DND-41 (cell line): Measurements from ENCODE around the gene EMX2.

Experiments
- ATAC-seq: fragments of 200-7000 bp; cut with Tn5 transposase; 3 replicates; pipeline ENCODE4 v1.9.1; 2021; ENCODE audit warnings: low read depth; ENCODE audit not compliant: insufficient read depth
- DNase-seq: peaks from one replicate; pipeline ENCODE4 v3.0.0-alpha.2; 2020
- H2AFZ ChIP-seq: 2 replicates; pipeline ENCODE4 v1.6.0; 2012; ENCODE audit warnings: low read depth, low read length
- H3K27ac ChIP-seq: 2 replicates; pipeline ENCODE4 v1.5.1; 2012; ENCODE audit warnings: low read length, inconsistent platforms
- H3K27me3 ChIP-seq: fragments of 200-600 bp; sonication (generic); 2 replicates; pipeline ENCODE4 v1.6.0; 2012; ENCODE audit warnings: low read length, mild to moderate bottlenecking, inconsistent platforms; ENCODE audit not compliant: insufficient read depth, poor library complexity
- H3K36me3 ChIP-seq: 2 replicates; pipeline ENCODE4 v1.5.1; 2012; ENCODE audit warnings: low read length, inconsistent platforms; ENCODE audit not compliant: insufficient read depth
- H3K4me1 ChIP-seq: 2 replicates; pipeline ENCODE4 v1.5.1; 2012; ENCODE audit warnings: mild to moderate bottlenecking, low read length; ENCODE audit not compliant: insufficient read depth
- H3K4me2 ChIP-seq: 2 replicates; pipeline ENCODE4 v1.6.0; 2012; ENCODE audit warnings: mild to moderate bottlenecking, moderate library complexity, low read length, inconsistent platforms; ENCODE audit not compliant: insufficient read depth
- H3K4me3 ChIP-seq, 2 experiments: fragments of 200-600 bp in 1 of 2; shearing (Covaris generic) in 1 of 2; 2 replicates each; pipeline ENCODE4 v1.5.1; 2012 to 2016; ENCODE audit warnings: inconsistent platforms in 2 of 2, low read length in 2 of 2, mild to moderate bottlenecking in 2 of 2, low read depth in 1 of 2, moderate library complexity in 1 of 2
- H3K79me2 ChIP-seq: 2 replicates; pipeline ENCODE4 v1.6.0; 2012; ENCODE audit warnings: low read length, inconsistent platforms; ENCODE audit not compliant: insufficient read depth
- H3K9ac ChIP-seq: 2 replicates; pipeline ENCODE4 v1.6.0; 2012; ENCODE audit warnings: low read depth, mild to moderate bottlenecking, inconsistent platforms, low read length, moderate library complexity
- H3K9me3 ChIP-seq: 2 replicates; pipeline ENCODE4 v1.5.1; 2012; ENCODE audit warnings: low read length, moderate library complexity, mild to moderate bottlenecking, inconsistent platforms; ENCODE audit not compliant: insufficient read depth, severe bottlenecking
- H4K20me1 ChIP-seq: 2 replicates; pipeline ENCODE4 v1.6.0; 2012; ENCODE audit warnings: low read length; ENCODE audit not compliant: insufficient read depth
- CTCF ChIP-seq: IDR thresholded peaks from 2 replicates; pipeline ENCODE4 v1.5.1; 2012; ENCODE audit warnings: borderline replicate concordance, low read length, moderate library complexity, mild to moderate bottlenecking; ENCODE audit not compliant: poor library complexity, severe bottlenecking; ENCODE audit errors: extremely low read depth
- EZH2 ChIP-seq: IDR thresholded peaks from 3 replicates; pipeline ENCODE4 v1.6.1; 2012; ENCODE audit warnings: borderline replicate concordance, low read depth, mild to moderate bottlenecking, moderate library complexity, low read length, inconsistent platforms; ENCODE audit not compliant: severe bottlenecking

The EMX2 gene

GRCh38 chr10:117594722-117595121 lies 52.2 kb downstream of the EMX2 start:
- TF ChIP-seq EZH2 (no peak), CTCF (no peak)

DNA sequence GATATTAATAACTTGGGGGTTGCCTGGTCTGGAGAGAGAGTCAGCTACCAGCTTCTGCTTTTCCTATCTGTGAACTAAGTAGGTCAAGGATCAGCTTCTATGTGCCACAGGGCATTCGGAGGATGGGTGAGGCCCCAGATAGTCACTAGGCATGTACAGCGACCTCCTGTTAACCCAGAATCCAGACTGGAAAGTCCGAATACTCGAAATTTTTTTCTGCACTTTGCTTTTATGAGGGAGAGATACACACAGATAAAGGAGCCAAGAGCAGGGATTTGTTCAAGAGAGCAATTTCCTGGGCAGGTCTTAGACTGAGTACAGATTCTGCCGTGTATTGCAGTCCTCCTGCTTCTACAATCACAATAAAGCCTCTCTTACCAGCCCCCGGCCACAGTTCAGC lies 54.2 kb downstream of the EMX2 start:
- Histone ChIP-seq H3K9me3 (no peaks in the 10 kb centered on the region), H3K27me3 (peaks cover 8% of the 10 kb centered on the region), H3K36me3 (no peaks in the 10 kb centered on the region), H3K79me2 (no peaks in the 10 kb centered on the region), H3K4me2 (no peak overlapping the region), H4K20me1 (no peaks in the 10 kb centered on the region), H3K4me1 (no peaks in the 10 kb centered on the region), H2AFZ (no peak overlapping the region), H3K4me3 (no peak overlapping the region), H3K27ac (no peak overlapping the region), H3K9ac (no peak overlapping the region)
- TF ChIP-seq EZH2 (no peak), CTCF (no peak)
- no peak for DNase-seq
- no peak for ATAC-seq

More at GRCh38 chr10:117594722-117595121, 52.2 kb downstream of the EMX2 start:
- Histone ChIP-seq H3K9me3 (no peaks in the 10 kb centered on the region), H2AFZ (no peak overlapping the region), H3K36me3 (no peaks in the 10 kb centered on the region), H3K4me2 (no peak overlapping the region), H3K4me1 (no peaks in the 10 kb centered on the region), H4K20me1 (no peaks in the 10 kb centered on the region), H3K79me2 (no peaks in the 10 kb centered on the region), H3K4me3 (no peak overlapping the region), H3K27ac (no peak overlapping the region), H3K27me3 (peaks cover 8% of the 10 kb centered on the region), H3K9ac (no peak overlapping the region)
- ATAC-seq (no peak), DNase-seq (no peak)

DNA sequence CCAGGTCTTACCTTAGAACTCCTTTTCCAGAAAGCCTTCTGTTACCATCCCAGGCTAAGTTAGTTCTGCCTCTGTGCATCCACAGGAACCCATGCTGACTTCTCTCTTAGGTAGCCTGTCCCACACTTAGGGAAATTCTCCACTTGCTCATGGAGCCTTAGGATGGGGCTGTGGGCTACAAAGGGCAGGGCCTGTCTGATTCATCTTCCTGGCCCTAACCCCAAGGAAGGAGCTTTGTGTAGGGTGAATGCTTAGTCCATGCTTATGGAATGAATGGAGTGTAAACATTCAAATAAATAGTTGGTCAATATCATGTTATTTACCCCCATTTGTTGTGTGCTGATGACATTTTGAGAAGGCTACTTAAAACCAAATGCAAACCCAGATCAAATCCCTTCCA lies 54.7 kb downstream of the EMX2 start:
- H3K4me3 ChIP-seq = no peak overlapping the region
- H2AFZ ChIP-seq = no peak overlapping the region
- H3K9ac ChIP-seq = no peak overlapping the region
- no peaks in the 10 kb centered on the region for H3K79me2 ChIP-seq
- no peaks in the 10 kb centered on the region for H3K4me1 ChIP-seq
- no peak overlapping the region for H3K27ac ChIP-seq
- DNase-seq = no peak
- H3K36me3 ChIP-seq = no peaks in the 10 kb centered on the region
- peaks cover 8% of the 10 kb centered on the region for H3K27me3 ChIP-seq
- TF ChIP-seq EZH2 (no peak), CTCF (no peak)
- ATAC-seq = no peak
- H3K9me3 ChIP-seq = no peaks in the 10 kb centered on the region
- H4K20me1 ChIP-seq = no peaks in the 10 kb centered on the region
- no peak overlapping the region for H3K4me2 ChIP-seq
